Measurements from ENCODE around the gene SNRPF. TPM values are rescaled to one million over a fixed set of nuclear protein-coding genes. Genes with fewer than 3 reads are reported as not detected.

SNRPF gene
- total and polyA plus RNA-seq, 2 experiments from 2014 or later, result 10.9 to 54.6 TPM

- TF ChIP-seq EZH2phosphoT487 (IDR thresholded peaks at IDR 0.05; ENCODE audit: low read depth, severe bottlenecking, unreplicated experiment) (no peak), EZH2 (IDR thresholded peaks at IDR 0.05; ENCODE audit: borderline replicate concordance) (no peak), CTCF (IDR thresholded peaks at IDR 0.05; ENCODE audit: poor library complexity) (no peak)
- 84% methylated on average over 5 of the region's 5 CpGs for WGBS (ENCODE audit: low lambda C conversion rate, missing lambda C conversion rate)
- no peaks in the 10 kb centered on the region for H3K27me3 ChIP-seq
Observed at GRCh38 chr12:95887311-95887710, 28.6 kb downstream of the SNRPF start.

GRCh38 chr12:95890958-95891357 lies 32.2 kb downstream of the SNRPF start:
- Histone ChIP-seq H3K79me2 (no peaks in the 10 kb centered on the region), H3K9me3 (ENCODE audit: low read depth) (no peaks in the 10 kb centered on the region), H3K36me3 (replicated peaks; ENCODE audit: insufficient read depth, low read depth) (no peaks in the 10 kb centered on the region), H3K27ac (no peak overlapping the region), H3K4me2 (no peak overlapping the region), H3K27me3 (no peaks in the 10 kb centered on the region), H3K9me2 (replicated peaks; ENCODE audit: insufficient read depth) (no peaks in the 10 kb centered on the region), H4K20me1 (ENCODE audit: insufficient read depth, poor library complexity, severe bottlenecking) (no peaks in the 10 kb centered on the region), H3K4me1 (ENCODE audit: insufficient read depth) (no peaks in the 10 kb centered on the region), H2AFZ (no peak overlapping the region), H3K4me3 (no peak overlapping the region)
- 83% methylated on average over 3 of the region's 3 CpGs for WGBS (ENCODE audit: low lambda C conversion rate, missing lambda C conversion rate)
- DNase-seq (ENCODE audit: low spot score), result no peak
- TF ChIP-seq EZH2phosphoT487 (IDR thresholded peaks at IDR 0.05; ENCODE audit: low read depth, severe bottlenecking, unreplicated experiment) (no peak), CTCF (IDR thresholded peaks at IDR 0.05; ENCODE audit: poor library complexity) (no peak)

More at GRCh38 chr12:95887311-95887710, 28.6 kb downstream of the SNRPF start:
- Histone ChIP-seq H3K79me2 (no peaks in the 10 kb centered on the region), H3K27ac (no peak overlapping the region), H3K4me3 (no peak overlapping the region), H3K4me1 (ENCODE audit: insufficient read depth) (no peaks in the 10 kb centered on the region), H3K9me2 (replicated peaks; ENCODE audit: insufficient read depth) (no peaks in the 10 kb centered on the region), H2AFZ (no peak overlapping the region), H3K4me2 (no peak overlapping the region), H3K36me3 (replicated peaks; ENCODE audit: insufficient read depth, low read depth) (no peaks in the 10 kb centered on the region), H4K20me1 (ENCODE audit: insufficient read depth, poor library complexity, severe bottlenecking) (no peaks in the 10 kb centered on the region), H3K9me3 (ENCODE audit: low read depth) (peaks cover 7% of the 10 kb centered on the region)
- DNase-seq (ENCODE audit: low spot score), result no peak

- WGBS (ENCODE audit: low lambda C conversion rate, missing lambda C conversion rate), result 92% methylated on average over 4 of the region's 4 CpGs
Observed at GRCh38 chr12:95896846-95897245, 38.1 kb downstream of the SNRPF start.

More at GRCh38 chr12:95896846-95897245, 38.1 kb downstream of the SNRPF start:
- no peaks in the 10 kb centered on the region for H3K79me2 ChIP-seq
- no peak overlapping the region for H3K27ac ChIP-seq
- H3K4me2 ChIP-seq, result no peak overlapping the region
- no peaks in the 10 kb centered on the region for H4K20me1 ChIP-seq (ENCODE audit: insufficient read depth, poor library complexity, severe bottlenecking)
- no peaks in the 10 kb centered on the region for H3K36me3 ChIP-seq (replicated peaks; ENCODE audit: insufficient read depth, low read depth)
- no peak overlapping the region for H2AFZ ChIP-seq
- H3K27me3 ChIP-seq, result no peaks in the 10 kb centered on the region
- H3K9me2 ChIP-seq (replicated peaks; ENCODE audit: insufficient read depth), result no peaks in the 10 kb centered on the region
- no peaks in the 10 kb centered on the region for H3K4me1 ChIP-seq (ENCODE audit: insufficient read depth)
- no peak overlapping the region for H3K4me3 ChIP-seq
- DNase-seq (ENCODE audit: low spot score), result no peak
- no peaks in the 10 kb centered on the region for H3K9me3 ChIP-seq (ENCODE audit: low read depth)
- TF ChIP-seq EZH2phosphoT487 (IDR thresholded peaks at IDR 0.05; ENCODE audit: low read depth, severe bottlenecking, unreplicated experiment) (no peak), EZH2 (IDR thresholded peaks at IDR 0.05; ENCODE audit: borderline replicate concordance) (no peak), CTCF (IDR thresholded peaks at IDR 0.05; ENCODE audit: poor library complexity) (no peak)
